ENCODE results near the gene RUFY3. TPM values are rescaled to one million over a fixed set of nuclear protein-coding genes. Genes with fewer than 3 reads are reported as not detected.

Gene RUFY3
- total and polyA plus RNA-seq, 4 donors, result 9.2 to 35.2 (median 15.0) TPM

- TF ChIP-seq RAD21 (IDR thresholded peaks at IDR 0.05), result peak; percentile 84
- TF ChIP-seq CTCF (IDR thresholded peaks at IDR 0.05; ENCODE audit: low read depth, low read length, missing input control), result peak; percentile 95
- peak; percentile 60 to 70 for TF ChIP-seq HNF4A (conservative IDR thresholded peaks at IDR 0.05)
- TF ChIP-seq JUND (IDR thresholded peaks at IDR 0.05), result peak in 1 of 2 donors; percentile 73
- peak; percentile 91 for TF ChIP-seq REST (IDR thresholded peaks at IDR 0.05)
- peak; percentile 75 for TF ChIP-seq FOXA2 (IDR thresholded peaks at IDR 0.05)
- TF ChIP-seq RXRA (IDR thresholded peaks at IDR 0.05), result peak; percentile 77 to 83
- TF ChIP-seq TAF1 (conservative IDR thresholded peaks at IDR 0.05), result peak; percentile 82
- TF ChIP-seq FOXA1 (IDR thresholded peaks at IDR 0.05), result peak; percentile 72
- TF ChIP-seq ZBTB33 (IDR thresholded peaks at IDR 0.05), result peak; percentile 95
- TF ChIP-seq YY1 (IDR thresholded peaks at IDR 0.05), result peak; percentile 91
- TF ChIP-seq NR2F2 (IDR thresholded peaks at IDR 0.05), result peak; percentile 94
- peak; percentile 96 to 98 for TF ChIP-seq EGR1 (IDR thresholded peaks at IDR 0.05; ENCODE audit: low read depth in 2 of 2)
- TF ChIP-seq SP1 (IDR thresholded peaks at IDR 0.05), result peak; percentile 89
- peak; percentile 98 to 100 for TF ChIP-seq GABPA (IDR thresholded peaks at IDR 0.05 in 1 of 2, conservative IDR thresholded peaks at IDR 0.05 in 1 of 2)
- TF ChIP-seq HNF4G (IDR thresholded peaks at IDR 0.05), result peak; percentile 56
- TF ChIP-seq MAX (IDR thresholded peaks at IDR 0.05), result peak; percentile 100
- peak; percentile 81 for TF ChIP-seq ATF3 (IDR thresholded peaks at IDR 0.05)
- no peaks in the 10 kb centered on the region for H3K36me3 ChIP-seq (ENCODE audit: control insufficient read depth in 4 of 4, insufficient read depth in 3 of 4, low read depth in 1 of 4, low read length in 3 of 4)
- WGBS, result under 1% methylated on average over 70 of the region's 70 CpGs
- H3K9ac ChIP-seq (ENCODE audit: low read depth in 1 of 2, low read length in 2 of 2), result peak within 1 kb of the TSS; percentile 87 to 90
- H3K27me3 ChIP-seq (ENCODE audit: control insufficient read depth in 4 of 4, insufficient read depth in 4 of 4, low read length in 3 of 4), result no peaks in the 10 kb centered on the region
- H3K4me1 ChIP-seq (ENCODE audit: control insufficient read depth in 4 of 4, insufficient read depth in 4 of 4, low read length in 3 of 4), result peaks cover 0 to 33% (median 25%) of the 10 kb centered on the region in 4 donors
- DNase-seq (ENCODE audit: low spot score), result peak; percentile 93
- no peaks in the 10 kb centered on the region for H3K9me3 ChIP-seq (ENCODE audit: control insufficient read depth in 4 of 4, low read length in 3 of 4)
- H3K4me3 ChIP-seq (ENCODE audit: low read depth in 1 of 3, low read length in 3 of 3), result peak within 1 kb of the TSS; percentile 65 to 97 (median 96)
- peak within 1 kb of the TSS; percentile 89 to 93 for H3K27ac ChIP-seq (ENCODE audit: low read depth in 1 of 2, low read length in 2 of 2)
These were observed 33.7 kb upstream of the RUFY3 start, which contains the start of gene UTP3 for GRCh38 chr4:70687821-70688794. TSS of gene UTP3 (plus strand) at chr4:70688532. CDS start at chr4:70688678, 146 bp downstream.
